ENCODE data around the gene SLC44A1.

SLC44A1 gene

GRCh38 chr9:105306351-105307140 lies 62.1 kb downstream of the SLC44A1 start:
- DNase-seq = no peak

GRCh38 chr9:105307591-105308130 lies 63.2 kb downstream of the SLC44A1 start:
- DNase-seq = no peak

- no peak for DNase-seq
These were observed 64.2 kb downstream of the SLC44A1 start for GRCh38 chr9:105308461-105309341.

- no peak for DNase-seq
These were observed 65.1 kb downstream of the SLC44A1 start for GRCh38 chr9:105309531-105309931.

GRCh38 chr9:105311306-105311705 lies 66.9 kb downstream of the SLC44A1 start:
- no peak for DNase-seq

- no peak for DNase-seq
These were observed 68.8 kb downstream of the SLC44A1 start for GRCh38 chr9:105313238-105313637.

GRCh38 chr9:105316703-105317102 lies 72.3 kb downstream of the SLC44A1 start:
- DNase-seq = no peak

GRCh38 chr9:105318729-105319191 lies 74.3 kb downstream of the SLC44A1 start:
- no peak for DNase-seq

- DNase-seq = no peak
These were observed 74.9 kb downstream of the SLC44A1 start for GRCh38 chr9:105319202-105319813.

GRCh38 chr9:105320568-105320967 lies 76.1 kb downstream of the SLC44A1 start:
- DNase-seq = no peak

GRCh38 chr9:105328296-105328695 lies 83.8 kb downstream of the SLC44A1 start:
- no peak for DNase-seq

GRCh38 chr9:105328872-105329718 lies 84.6 kb downstream of the SLC44A1 start:
- no peak for DNase-seq

GRCh38 chr9:105329719-105330062 lies 85.2 kb downstream of the SLC44A1 start:
- no peak for DNase-seq

- no peak for DNase-seq
These were observed 85.8 kb downstream of the SLC44A1 start for GRCh38 chr9:105330201-105330600.

- no peak for DNase-seq
These were observed 86.3 kb downstream of the SLC44A1 start for GRCh38 chr9:105330755-105331154.

- DNase-seq = no peak
These were observed 86.7 kb downstream of the SLC44A1 start for GRCh38 chr9:105331160-105331559.

- no peak for DNase-seq
These were observed 87.3 kb downstream of the SLC44A1 start for GRCh38 chr9:105331755-105332154.

GRCh38 chr9:105332471-105332870 lies 88.0 kb downstream of the SLC44A1 start:
- no peak for DNase-seq

GRCh38 chr9:105333076-105333475 lies 88.6 kb downstream of the SLC44A1 start:
- DNase-seq = no peak

GRCh38 chr9:105333811-105334210 lies 89.4 kb downstream of the SLC44A1 start:
- DNase-seq = no peak

GRCh38 chr9:105338308-105338707 lies 93.9 kb downstream of the SLC44A1 start:
- DNase-seq = no peak

GRCh38 chr9:105339849-105340248 lies 95.4 kb downstream of the SLC44A1 start:
- DNase-seq = no peak
